ENCODE measurements around the gene CAAP1.
"Not testable (repeated sequence)": the region's sequence is repeated elsewhere in the genome, so short reads cannot be mapped to it uniquely, and the experiment has no call there.

CAAP1 gene

GRCh38 chr9:26828391-26828955 lies 64.1 kb downstream of the CAAP1 start:
- DNase-seq: not testable (repeated sequence)

DNA sequence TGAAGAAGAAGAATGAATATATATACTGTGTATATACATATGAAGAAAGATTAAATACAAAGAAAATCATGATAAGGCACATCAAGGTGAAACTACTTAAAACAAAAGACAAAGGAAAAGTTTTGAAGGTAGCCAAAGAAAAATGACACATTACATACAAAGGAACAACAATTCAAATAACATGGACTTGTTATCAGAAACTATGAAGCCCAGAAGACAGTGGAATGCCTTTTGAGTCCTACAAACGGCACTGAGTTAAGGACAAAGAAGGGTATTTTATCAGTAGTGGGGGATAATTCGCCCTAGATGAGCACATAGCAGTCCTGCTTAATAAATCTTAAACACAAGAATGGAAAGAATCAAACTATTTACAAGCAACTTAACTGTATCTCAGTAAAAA lies 77.8 kb downstream of the CAAP1 start:
- DNase-seq: no peak

DNA sequence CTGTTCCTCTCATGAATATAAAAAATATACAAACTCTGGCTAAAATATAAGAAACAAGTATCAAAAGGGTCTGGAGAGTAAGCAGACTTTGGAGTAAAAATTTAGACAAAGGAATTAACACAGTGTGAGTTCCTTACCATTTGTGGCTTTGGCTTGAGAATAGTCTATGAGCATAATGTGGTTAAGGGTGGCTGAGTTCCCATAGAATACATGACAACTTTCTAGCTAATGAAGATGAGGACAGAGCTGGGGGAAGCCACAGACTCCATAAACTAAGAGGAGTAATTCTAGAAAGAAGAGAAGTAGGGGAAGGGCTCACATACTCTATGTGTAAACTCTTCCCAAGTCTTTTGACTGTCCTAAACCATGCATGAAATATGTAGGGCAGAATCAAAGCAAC lies 79.4 kb downstream of the CAAP1 start:
- no peak for DNase-seq

DNA sequence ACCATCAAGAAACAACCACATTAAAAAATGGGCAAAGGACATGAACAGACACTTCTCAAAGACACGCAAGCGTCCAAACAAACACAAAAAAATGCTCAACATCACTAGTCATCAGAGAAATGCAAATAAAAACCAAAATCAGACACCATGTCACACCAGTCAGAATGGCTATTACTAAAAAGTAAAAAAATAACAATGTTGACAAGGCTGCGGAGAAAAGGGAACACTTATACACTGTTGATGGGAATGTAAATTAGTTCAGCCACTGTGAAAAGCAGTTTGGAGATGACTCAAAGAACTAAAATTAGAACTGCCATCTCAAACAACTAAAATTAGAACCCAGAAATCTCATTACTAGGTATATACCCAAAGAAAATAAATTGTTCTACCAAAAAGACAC lies 80.4 kb downstream of the CAAP1 start:
- no peak for DNase-seq

DNA sequence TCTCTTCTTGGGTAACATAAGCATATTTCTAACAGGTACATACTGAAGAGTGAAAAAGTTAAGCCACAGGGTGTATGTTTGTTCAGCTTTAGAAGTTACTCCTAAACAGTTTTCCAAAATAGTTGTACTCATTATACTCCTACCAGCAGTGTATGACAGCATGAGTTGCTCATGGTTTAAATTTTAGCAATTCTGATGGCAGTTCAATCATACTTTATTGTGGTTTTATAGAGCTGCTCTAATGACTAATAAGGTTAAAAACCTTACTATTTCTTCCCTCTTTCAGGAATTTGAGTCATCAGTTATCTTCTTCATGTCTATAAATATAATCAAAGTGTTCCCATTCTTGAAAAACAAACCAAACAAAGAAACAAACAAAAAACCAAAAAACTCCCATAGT lies 81.5 kb downstream of the CAAP1 start:
- DNase-seq: peak; percentile 8

GRCh38 chr9:26809795-26810194 lies 82.8 kb downstream of the CAAP1 start:
- peak; percentile 70 for DNase-seq

- DNase-seq: no peak
These were observed 85.4 kb downstream of the CAAP1 start for GRCh38 chr9:26807161-26807560.

DNA sequence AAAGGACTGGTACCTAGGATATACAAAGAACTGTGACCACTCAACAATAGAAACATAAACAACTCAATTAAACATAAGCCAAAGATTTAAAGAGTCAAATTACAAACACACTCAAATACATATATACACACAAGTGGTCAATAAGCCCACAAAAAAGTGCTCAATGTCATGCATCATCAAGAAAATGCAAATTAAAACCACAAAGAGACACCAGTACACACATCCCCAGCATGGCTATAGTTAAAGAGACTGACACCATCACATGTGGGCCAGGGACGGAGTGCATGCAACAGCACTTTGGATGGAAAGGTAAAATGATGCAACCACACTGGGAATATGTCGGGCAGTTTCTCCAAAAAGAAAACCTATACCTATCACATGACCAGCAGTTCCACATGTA lies 89.7 kb downstream of the CAAP1 start:
- no peak for DNase-seq

DNA sequence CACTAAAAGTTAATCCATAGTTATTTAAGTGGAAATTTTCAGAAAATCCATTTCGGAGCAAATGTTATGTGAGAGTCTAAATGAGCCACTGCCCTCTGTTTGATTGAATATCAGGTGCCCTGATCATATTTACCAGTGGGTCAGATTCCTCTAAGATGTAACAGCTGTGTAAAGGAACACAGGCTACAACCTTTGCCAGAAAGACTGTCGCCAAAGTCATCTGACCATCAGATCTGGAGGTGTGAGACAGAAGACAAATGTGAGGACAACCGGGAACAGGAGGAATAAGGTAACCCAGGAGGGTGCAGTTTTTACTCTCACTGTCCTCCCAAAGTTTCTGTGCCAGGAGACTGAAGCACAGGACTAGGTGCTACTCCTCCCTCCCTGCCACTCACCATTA lies 90.8 kb downstream of the CAAP1 start:
- DNase-seq: no peak

GRCh38 chr9:26800322-26800721 lies 92.3 kb downstream of the CAAP1 start:
- no peak for DNase-seq

DNA sequence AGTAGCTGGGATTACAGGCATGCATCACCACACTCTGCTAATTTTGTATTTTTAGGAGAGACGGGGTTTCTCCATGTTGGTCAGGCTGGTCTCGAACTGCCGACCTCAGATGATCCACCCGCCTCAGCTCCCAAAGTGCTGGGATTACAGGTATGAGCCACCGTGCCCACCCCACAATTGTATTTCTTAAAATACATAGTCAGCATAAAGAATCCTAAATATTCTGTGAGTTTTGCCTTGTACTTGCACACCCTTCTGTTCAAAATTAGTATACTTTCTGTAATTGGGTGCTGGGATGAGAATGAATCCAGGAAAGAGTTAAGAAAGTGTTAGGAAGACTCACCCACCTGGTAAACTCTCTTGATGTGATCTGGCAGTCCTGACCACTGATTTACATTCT lies 101.3 kb downstream of the CAAP1 start:
- no peak for DNase-seq

All from fibroblast of skin of right biceps (primary cell).